HG02759 (cell line): Measurements from ENCODE around the gene CCNE1.
A peak's percentile ranks its signal among the peaks of the same experiment; 100 is the strongest.
"Not testable (repeated sequence)": the region's sequence is repeated elsewhere in the genome, so short reads cannot be mapped to it uniquely, and the experiment has no call there.

ENCODE experiments used
- ATAC-seq: cut with Tn5 transposase; IDR thresholded peaks from one replicate; pipeline ENCODE4 v1.9.1; 2021; ENCODE audit warnings: mild to moderate bottlenecking, moderate library complexity; ENCODE audit not compliant: unreplicated experiment

The CCNE1 gene

GRCh38 chr19:29785955-29786589 lies 25.7 kb upstream of the CCNE1 start:
- no peak for ATAC-seq

GRCh38 chr19:29787281-29787680 lies 24.5 kb upstream of the CCNE1 start:
- ATAC-seq, result no peak

- no peak for ATAC-seq
These were observed 22.8 kb upstream of the CCNE1 start for GRCh38 chr19:29789007-29789406.

GRCh38 chr19:29793116-29793727 lies 18.6 kb upstream of the CCNE1 start:
- no peak for ATAC-seq

- ATAC-seq, result not testable (repeated sequence)
These were observed 17.3 kb upstream of the CCNE1 start for GRCh38 chr19:29794490-29794889.

GRCh38 chr19:29795461-29796172 lies 16.2 kb upstream of the CCNE1 start:
- no peak for ATAC-seq

- no peak for ATAC-seq
These were observed 15.6 kb upstream of the CCNE1 start for GRCh38 chr19:29796173-29796573.

GRCh38 chr19:29798774-29799497 lies 12.9 kb upstream of the CCNE1 start:
- ATAC-seq, result no peak

- ATAC-seq, result no peak
These were observed 11.5 kb upstream of the CCNE1 start for GRCh38 chr19:29800100-29800825.

GRCh38 chr19:29803951-29804350 lies 7.8 kb upstream of the CCNE1 start:
- not testable (repeated sequence) for ATAC-seq

GRCh38 chr19:29804493-29804892 lies 7.3 kb upstream of the CCNE1 start:
- ATAC-seq, result peak; percentile 90

GRCh38 chr19:29805031-29805965 lies 6.5 kb upstream of the CCNE1 start:
- ATAC-seq, result no peak

- ATAC-seq, result no peak
These were observed 5.5 kb upstream of the CCNE1 start for GRCh38 chr19:29806098-29806866.

- ATAC-seq, result no peak
These were observed 4.6 kb upstream of the CCNE1 start for GRCh38 chr19:29807178-29807577.

GRCh38 chr19:29807870-29808405 lies 3.9 kb upstream of the CCNE1 start:
- no peak for ATAC-seq

GRCh38 chr19:29809795-29810503 lies 1.8 kb upstream of the CCNE1 start:
- no peak for ATAC-seq

GRCh38 chr19:29810504-29810871 lies 1.3 kb upstream of the CCNE1 start:
- ATAC-seq, result no peak
